Stomach (tissue), 9 donors: ENCODE measurements around the gene PBX3. TPM values are rescaled to one million over a fixed set of nuclear protein-coding genes. Genes with fewer than 3 reads are reported as not detected.

Experiments used
- DNase-seq, 2 donors: peaks; one replicate each; pipeline versions ENCODE4 v3.0.0 to v3.0.0-alpha.2; 2013 to 2019
- H3K27ac ChIP-seq, 5 donors: fragments of 200-600 bp in 4 of 5; sonication (generic) in 4 of 5; one replicate each; pipeline ENCODE4 v1.5.1; 2013 to 2019; ENCODE audit warnings: mild to moderate bottlenecking in 1 of 5, moderate library complexity in 1 of 5
- H3K27me3 ChIP-seq, 3 donors: fragments of 200-600 bp; sonication (generic); one replicate each; pipeline ENCODE4 v1.5.1; 2017 to 2019; ENCODE audit warnings: mixed run types in 1 of 3
- H3K36me3 ChIP-seq, 4 donors: fragments of 200-600 bp; sonication (generic); 1 replicate in 3 of 4; 2 replicates in 1 of 4; pipeline ENCODE4 v1.5.1; 2016 to 2019
- H3K4me1 ChIP-seq, 4 donors: fragments of 200-600 bp; sonication (generic); one replicate each; pipeline ENCODE4 v1.5.1; 2016 to 2019
- H3K4me3 ChIP-seq, 4 donors: fragments of 200-600 bp; sonication (generic) in 3 of 4; one replicate each; pipeline ENCODE4 v1.5.1; 2016 to 2019; ENCODE audit warnings: mild to moderate bottlenecking in 1 of 4
- H3K9me3 ChIP-seq, 4 donors: fragments of 200-600 bp; sonication (generic); one replicate each; pipeline ENCODE4 v1.5.1; 2016 to 2019
- EP300 ChIP-seq: sonication (generic); formaldehyde crosslinking; IDR thresholded peaks from one replicate; pipeline ENCODE4 v1.6.1; 2017; ENCODE audit warnings: antibody characterized with exemption
- POLR2A ChIP-seq, 4 donors: fragments of 450-650 bp; IDR thresholded peaks; one replicate each; pipeline ENCODE4 v1.6.1; 2016; ENCODE audit warnings: antibody characterized with exemption in 4 of 4, control low read depth in 2 of 4, mild to moderate bottlenecking in 1 of 4, moderate library complexity in 1 of 4
- POLR2AphosphoS5 ChIP-seq, 3 donors: sonication (generic); formaldehyde crosslinking; IDR thresholded peaks; one replicate each; pipeline ENCODE4 v1.6.1; 2016; ENCODE audit warnings: antibody characterized with exemption in 3 of 3
- WGBS, 5 donors: extraction: QIAGEN DNeasy Blood & Tissue Kit in 3 of 5; methylation state at CpG; one replicate each; pipeline versions ENCODE4 v1.1.5 to v1.1.7; 2013 to 2018; 5-methylcytosine and 5-hydroxymethylcytosine counted together
- intact Hi-C: fragments of 100-400 bp; cut with DNase I; formaldehyde crosslinking; loops from one replicate; pipeline ENCODE4 v1.15.1; 2023; ENCODE audit warnings: low total_unique reads
- polyA plus RNA-seq, 3 donors: library from polyadenylated mRNA; stranded (reverse); fragments of 200-250 nt; gene quantifications; one replicate each; pipeline ENCODE4 v1.2.3, GENCODE V29; 2013
- total RNA-seq, 5 donors: library from RNA; depleted of rRNA; stranded (reverse); fragments of >200 nt; gene quantifications; one replicate each; pipeline versions ENCODE4 v1.1.0 to v1.2.3, GENCODE V29; 2014 to 2016
- TF ChIP-seq, protein P1 (sequence below), 7 experiments: fragments of 450-650 bp in 4 of 7; fragments of 200-600 bp in 3 of 7; sonication (generic) in 3 of 7; IDR thresholded peaks; one replicate each; pipeline ENCODE4 v1.5.1; 2016 to 2019; ENCODE audit warnings: antibody characterized with exemption in 7 of 7, control low read depth in 2 of 7, mild to moderate bottlenecking in 1 of 7
- donor health status: healthy with polysubstance abuse.
- donor health status: Bipolar disorder and iron deficiency.
- donor health status: healthy.

The PBX3 gene
- total and polyA plus RNA-seq, 8 donors = 9.3 to 59.1 (median 16.2) TPM

DNA sequence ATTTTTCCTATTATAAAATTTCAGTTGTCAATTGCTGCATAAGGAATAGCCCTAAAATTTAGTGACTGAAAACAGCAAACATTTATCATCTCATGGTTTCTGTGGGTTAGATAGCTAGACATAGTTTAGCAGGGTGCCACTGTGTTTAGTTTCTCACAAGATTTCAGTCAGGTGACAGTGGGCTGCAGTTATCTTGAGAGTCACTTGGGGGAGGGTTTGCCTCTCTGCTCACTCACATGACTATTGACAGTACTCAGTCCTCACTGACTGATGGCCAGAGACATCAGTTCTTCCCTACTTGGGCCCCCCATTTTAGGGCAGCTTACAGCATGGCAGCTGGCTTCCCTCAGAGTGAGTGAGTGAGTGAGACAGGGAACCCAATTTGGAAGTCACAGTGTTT is 42.0 kb downstream of the PBX3 start:
- Histone ChIP-seq H3K27me3 (no peaks in the 10 kb centered on the region), H3K9me3 (no peaks in the 10 kb centered on the region), H3K4me1 (peaks cover 0 to 12% (median 8%) of the 10 kb centered on the region in 4 donors), H3K36me3 (peaks cover 0 to 11% (median 3%) of the 10 kb centered on the region in 4 donors), H3K4me3 (no peak overlapping the region), H3K27ac (no peak overlapping the region)
- no peak for DNase-seq
- TF ChIP-seq POLR2A (IDR thresholded peaks at IDR 0.05) = no peak
- TF ChIP-seq, protein P1, sequence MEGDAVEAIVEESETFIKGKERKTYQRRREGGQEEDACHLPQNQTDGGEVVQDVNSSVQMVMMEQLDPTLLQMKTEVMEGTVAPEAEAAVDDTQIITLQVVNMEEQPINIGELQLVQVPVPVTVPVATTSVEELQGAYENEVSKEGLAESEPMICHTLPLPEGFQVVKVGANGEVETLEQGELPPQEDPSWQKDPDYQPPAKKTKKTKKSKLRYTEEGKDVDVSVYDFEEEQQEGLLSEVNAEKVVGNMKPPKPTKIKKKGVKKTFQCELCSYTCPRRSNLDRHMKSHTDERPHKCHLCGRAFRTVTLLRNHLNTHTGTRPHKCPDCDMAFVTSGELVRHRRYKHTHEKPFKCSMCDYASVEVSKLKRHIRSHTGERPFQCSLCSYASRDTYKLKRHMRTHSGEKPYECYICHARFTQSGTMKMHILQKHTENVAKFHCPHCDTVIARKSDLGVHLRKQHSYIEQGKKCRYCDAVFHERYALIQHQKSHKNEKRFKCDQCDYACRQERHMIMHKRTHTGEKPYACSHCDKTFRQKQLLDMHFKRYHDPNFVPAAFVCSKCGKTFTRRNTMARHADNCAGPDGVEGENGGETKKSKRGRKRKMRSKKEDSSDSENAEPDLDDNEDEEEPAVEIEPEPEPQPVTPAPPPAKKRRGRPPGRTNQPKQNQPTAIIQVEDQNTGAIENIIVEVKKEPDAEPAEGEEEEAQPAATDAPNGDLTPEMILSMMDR (IDR thresholded peaks at IDR 0.05) = no peak
- no peak for TF ChIP-seq POLR2AphosphoS5 (IDR thresholded peaks at IDR 0.05)
- TF ChIP-seq EP300 = no peak
- intact Hi-C loops = no loop called here

DNA sequence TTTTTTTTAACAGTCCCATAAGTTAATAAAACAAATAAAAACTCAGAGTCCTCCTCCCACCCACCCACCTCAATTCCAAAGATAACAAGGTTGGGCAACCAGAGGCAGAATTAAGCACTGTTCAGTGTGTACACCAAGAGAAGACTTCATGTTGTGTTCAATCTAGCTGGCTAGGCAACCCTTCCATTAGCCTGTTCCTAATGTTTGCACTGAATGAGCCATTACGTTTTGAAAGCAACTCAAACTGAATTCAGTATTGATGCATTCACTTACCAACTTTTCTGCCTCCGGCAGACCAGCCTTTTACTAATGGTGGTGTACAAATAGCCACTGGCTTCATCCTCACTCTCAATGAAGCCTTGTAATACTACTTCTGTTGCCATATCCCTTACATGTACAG is 47.5 kb downstream of the PBX3 start:
- TF ChIP-seq EP300 (no peak), POLR2A (IDR thresholded peaks at IDR 0.05) (no peak), POLR2AphosphoS5 (IDR thresholded peaks at IDR 0.05) (no peak)
- TF ChIP-seq, protein P1 (IDR thresholded peaks at IDR 0.05) = no peak
- 69 to 85% (median 76%) methylated on average over 2 of the region's 2 CpGs for WGBS, 5 donors
- peak in 1 of 2 donors; percentile 36 for DNase-seq
- Histone ChIP-seq H3K4me3 (no peak overlapping the region), H3K4me1 (peaks cover 0 to 32% (median 13%) of the 10 kb centered on the region in 4 donors), H3K9me3 (no peaks in the 10 kb centered on the region), H3K27ac (no peak overlapping the region), H3K36me3 (peaks cover 0 to 11% (median 3%) of the 10 kb centered on the region in 4 donors), H3K27me3 (no peaks in the 10 kb centered on the region)
- intact Hi-C loops = no loop called here

DNA sequence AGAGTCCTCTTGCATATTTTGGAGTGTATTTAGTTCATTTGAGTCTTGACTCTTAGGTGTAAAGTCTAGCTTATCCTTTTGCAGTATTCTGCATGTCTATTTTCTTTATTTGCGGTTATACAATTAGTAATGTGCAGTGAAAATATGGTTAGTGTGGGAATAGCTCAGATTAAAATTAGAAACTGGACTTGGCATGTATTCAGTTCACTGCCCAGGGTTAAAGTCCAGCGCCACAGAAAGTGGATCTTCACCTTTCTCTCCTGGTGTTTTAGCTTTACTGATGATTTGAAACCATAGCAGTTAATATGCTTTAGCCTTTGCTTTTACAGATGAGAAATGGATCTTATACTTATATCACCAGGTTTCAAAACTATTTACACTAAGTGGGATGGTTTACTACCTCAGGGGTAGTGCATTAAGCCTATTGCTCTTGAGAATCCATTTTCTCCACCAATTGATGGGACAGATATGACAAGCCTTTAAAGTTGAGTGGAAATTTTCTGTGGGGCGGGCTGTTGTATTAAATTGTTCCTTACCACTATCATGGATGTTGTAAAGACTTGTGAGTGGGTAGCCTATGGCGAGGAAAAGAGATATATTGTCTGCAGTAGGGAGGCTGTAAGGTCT is 48.9 kb downstream of the PBX3 start:
- no peak for TF ChIP-seq EP300
- no peak for TF ChIP-seq POLR2A (IDR thresholded peaks at IDR 0.05)
- TF ChIP-seq, protein P1 (IDR thresholded peaks at IDR 0.05) = no peak
- no peak for TF ChIP-seq POLR2AphosphoS5 (IDR thresholded peaks at IDR 0.05)
- H3K36me3 ChIP-seq = peaks cover 0 to 6% (median 0%) of the 10 kb centered on the region in 4 donors
- no peak for DNase-seq
- no peak overlapping the region for H3K27ac ChIP-seq
- 83 to 92% (median 84%) methylated on average over 4 of the region's 4 CpGs for WGBS, 5 donors
- H3K4me3 ChIP-seq = no peak overlapping the region
- no peaks in the 10 kb centered on the region for H3K9me3 ChIP-seq
- no peaks in the 10 kb centered on the region for H3K27me3 ChIP-seq
- peaks cover 0 to 32% (median 13%) of the 10 kb centered on the region in 4 donors for H3K4me1 ChIP-seq
- intact Hi-C loops = no loop called here

DNA sequence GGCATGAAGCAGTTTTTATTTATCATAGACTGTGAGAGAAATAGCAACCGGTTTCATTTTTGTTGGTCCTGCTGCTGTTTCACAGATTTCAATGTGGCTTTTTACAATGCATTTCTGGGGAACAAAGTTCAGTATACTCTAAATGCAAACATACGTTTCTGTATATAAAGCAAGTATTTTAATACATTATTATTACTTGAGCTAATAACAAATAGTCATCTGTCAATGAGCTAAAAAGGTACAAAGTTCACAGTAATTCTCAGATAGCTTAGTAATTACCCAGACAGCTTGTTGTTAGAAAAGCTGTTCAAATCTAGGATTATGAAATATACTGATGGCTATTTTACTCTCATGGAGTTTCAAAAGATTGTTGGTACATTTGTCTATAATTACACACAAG is 50.8 kb downstream of the PBX3 start:
- WGBS, 5 donors = 17 to 35% (median 29%) methylated on average over 2 of the region's 2 CpGs
- Histone ChIP-seq H3K27me3 (no peaks in the 10 kb centered on the region), H3K27ac (peak overlapping the region in 1 of 5 donors; percentile 26), H3K4me3 (no peak overlapping the region), H3K36me3 (no peaks in the 10 kb centered on the region), H3K4me1 (peaks cover 0 to 32% (median 13%) of the 10 kb centered on the region in 4 donors), H3K9me3 (no peaks in the 10 kb centered on the region)
- TF ChIP-seq, protein P1 (IDR thresholded peaks at IDR 0.05) = no peak
- no peak for TF ChIP-seq POLR2A (IDR thresholded peaks at IDR 0.05)
- peak in 1 of 2 donors; percentile 25 for DNase-seq
- intact Hi-C loops = no loop called here
